AG04449 (cell line): Measurements from ENCODE around the gene KRTAP20-3.

ENCODE experiments used
- CTCF ChIA-PET: fragments of 350-600 bp; formaldehyde crosslinking; extraction: SDS; loops from one replicate; lab custom pipeline; 2021; ENCODE audit warnings: antibody characterized with exemption; lab: Yijun Ruan, JAX
- POLR2A ChIA-PET: fragments of 400-600, 350-600 bp; formaldehyde crosslinking; extraction: SDS; loops from one replicate; lab custom pipeline; 2020; ENCODE audit warnings: antibody characterized with exemption, inconsistent platforms; lab: Yijun Ruan, JAX
- DNase-seq: peaks from one replicate; pipeline ENCODE4 v3.0.0-alpha.2; 2010; ENCODE audit warnings: low read depth, low spot score
- H3K4me3 ChIP-seq: 2 replicates; pipeline ENCODE4 v1.5.1; 2011; ENCODE audit warnings: low read depth, mild to moderate bottlenecking, control low read depth, low read length
- CTCF ChIP-seq: IDR thresholded peaks from one replicate; pipeline ENCODE4 v1.5.1; 2011; ENCODE audit warnings: mild to moderate bottlenecking, moderate library complexity, low read length, control low read depth, inconsistent platforms; ENCODE audit not compliant: insufficient read depth; ENCODE audit errors: missing control alignments

KRTAP20-3 gene

DNA sequence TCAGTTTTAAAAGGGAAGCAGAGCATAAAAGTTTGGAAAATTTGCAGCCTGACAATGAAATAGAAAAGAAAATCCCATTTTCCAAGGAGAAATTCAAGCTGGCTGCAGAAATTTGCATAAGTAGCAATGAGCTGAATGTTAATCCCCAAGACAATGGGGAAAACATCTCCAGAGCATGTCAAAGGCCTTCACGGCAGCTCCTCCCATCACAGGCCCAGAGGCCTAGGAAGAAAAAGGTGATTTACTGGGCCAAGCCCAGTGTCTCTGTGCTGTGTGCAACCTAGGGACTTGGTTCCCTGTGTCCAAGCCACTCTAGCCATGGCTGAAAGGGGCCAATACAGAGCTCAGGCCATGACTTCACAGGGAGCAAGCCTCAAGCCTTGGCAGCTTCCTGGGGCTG is 26.1 kb downstream of the KRTAP20-3 start:
- CTCF ChIA-PET = no interaction called here
- POLR2A ChIA-PET = no interaction called here
- no peak overlapping the region for H3K4me3 ChIP-seq
- no peak for DNase-seq
- no peak for TF ChIP-seq CTCF

DNA sequence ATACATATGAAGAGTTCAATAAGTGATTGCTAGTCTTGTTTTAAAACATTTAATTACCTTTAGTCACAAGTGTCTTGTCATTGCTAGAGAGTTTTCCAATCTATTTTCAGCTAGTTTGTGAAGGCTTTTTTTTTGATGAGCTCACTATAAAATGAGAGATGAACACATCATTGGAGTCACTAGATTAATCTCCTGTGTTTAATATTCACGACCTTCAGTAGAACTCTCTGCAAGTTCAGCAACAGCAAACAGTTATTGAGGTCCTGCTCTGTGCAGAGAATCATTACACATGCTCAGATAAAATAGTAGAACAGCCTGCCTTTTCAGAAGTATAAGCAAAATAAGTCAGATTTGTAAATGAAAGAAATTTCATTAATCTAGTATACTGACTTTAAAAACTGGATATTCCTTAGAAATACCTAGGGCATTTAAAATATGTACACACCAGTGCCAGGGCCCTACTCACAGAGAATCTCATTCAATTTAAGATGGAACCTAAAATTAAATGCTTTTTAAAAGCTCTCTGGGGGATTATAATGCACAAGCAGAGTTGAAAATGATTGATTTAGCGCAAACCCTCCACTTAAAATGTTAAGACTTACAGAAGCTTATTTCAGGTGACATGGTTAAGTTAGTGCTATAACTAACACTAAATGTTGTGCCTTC is 30.5 kb downstream of the KRTAP20-3 start:
- CTCF ChIA-PET = no interaction called here
- no peak for DNase-seq
- TF ChIP-seq CTCF = no peak
- POLR2A ChIA-PET = no interaction called here
- H3K4me3 ChIP-seq = no peak overlapping the region

GRCh38 chr21:30674312-30674711 is 31.6 kb downstream of the KRTAP20-3 start:
- ChIA-PET POLR2A (no interaction called here), CTCF (no interaction called here)
- no peak for DNase-seq
- H3K4me3 ChIP-seq = no peak overlapping the region
- TF ChIP-seq CTCF = no peak

GRCh38 chr21:30676737-30677136 is 34.1 kb downstream of the KRTAP20-3 start:
- no peak for TF ChIP-seq CTCF
- no peak for DNase-seq
- ChIA-PET POLR2A (no interaction called here), CTCF (no interaction called here)
- no peak overlapping the region for H3K4me3 ChIP-seq

DNA sequence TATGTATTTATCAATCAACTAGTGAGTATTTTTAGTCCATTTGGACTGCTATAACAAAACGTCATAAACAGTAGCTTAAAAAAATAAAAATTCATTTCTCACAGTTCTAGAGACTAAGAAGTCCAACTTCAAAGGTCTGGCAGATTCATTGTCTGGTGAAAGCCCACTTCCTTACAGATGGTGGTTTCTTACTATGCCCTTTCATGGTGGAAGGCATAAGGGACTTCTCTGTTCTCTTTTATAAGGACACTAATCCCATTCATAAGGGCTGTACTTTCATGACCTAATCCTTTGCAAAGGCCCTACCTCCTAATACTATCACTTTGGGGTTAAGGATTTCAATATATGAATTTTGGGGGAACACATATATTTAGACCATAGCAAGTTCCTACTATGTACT is 37.9 kb downstream of the KRTAP20-3 start:
- TF ChIP-seq CTCF = no peak
- ChIA-PET POLR2A (no interaction called here), CTCF (no interaction called here)
- no peak for DNase-seq
- H3K4me3 ChIP-seq = no peak overlapping the region

- no peak for DNase-seq
- no peak overlapping the region for H3K4me3 ChIP-seq
- TF ChIP-seq CTCF = no peak
- CTCF ChIA-PET = no interaction called here
- POLR2A ChIA-PET = no interaction called here
Measured at GRCh38 chr21:30684506-30684905, 41.8 kb downstream of the KRTAP20-3 start.
